GM12878 (cell line): Measurements from ENCODE around the gene OR52K2. TPM values are rescaled to one million over a fixed set of nuclear protein-coding genes. Genes with fewer than 3 reads are reported as not detected.
"Not testable (repeated sequence)": the region's sequence is repeated elsewhere in the genome, so short reads cannot be mapped to it uniquely, and the experiment has no call there.

ENCODE experiments used
- ATAC-seq: fragments of 200-7000 bp; cut with Tn5 transposase; 3 replicates; pipeline ENCODE4 v1.9.1; 2020; ENCODE audit warnings: mild to moderate bottlenecking, moderate library complexity
- BruUV-seq: library from RNA; stranded (reverse); fragments of 400-500 nt; replicated peaks from 2 replicates; lab custom pipeline; 2021; lab: Mats Ljungman, UMichigan
- CTCF ChIA-PET: fragments of 300-600 bp; sonication (Branson Sonifier 250); formaldehyde crosslinking; extraction: SDS; loops from one replicate; lab custom pipeline; 2021; ENCODE audit warnings: inconsistent platforms; lab: Yijun Ruan, JAX
- POLR2A ChIA-PET: fragments of 350-600 bp; formaldehyde crosslinking; extraction: SDS; loops from one replicate; lab custom pipeline; 2021; ENCODE audit warnings: inconsistent platforms; lab: Charles Lee
- RAD21 ChIA-PET: fragments of 300-600 bp; sonication (Branson Sonifier 250); formaldehyde crosslinking; loops from one replicate; lab custom pipeline; 2023; ENCODE audit warnings: antibody characterized with exemption; ENCODE audit not compliant: unreplicated experiment; lab: Charles Lee
- SMC1A ChIA-PET: fragments of 300-600 bp; sonication (Branson Sonifier 250); formaldehyde crosslinking; loops from one replicate; lab custom pipeline; 2023; ENCODE audit not compliant: unreplicated experiment, uncharacterized antibody; lab: Charles Lee
- DNase-seq: peaks from one replicate; pipeline ENCODE4 v3.0.0-alpha.2; 2011; ENCODE audit warnings: low read depth, low spot score
- FAIRE-seq: peaks from 3 replicates; lab custom pipeline; 2011; peaks lifted over from hg19 to GRCh38; lab: Jason Lieb, UNC
- H2AFZ ChIP-seq: 2 replicates; pipeline ENCODE4 v1.6.0; 2011; ENCODE audit warnings: low read depth, low read length, control low read depth; ENCODE audit not compliant: control insufficient read depth
- H3K27ac ChIP-seq: 2 replicates; pipeline ENCODE4 v1.5.1; 2011; ENCODE audit warnings: control low read depth; ENCODE audit not compliant: control insufficient read depth, insufficient read depth
- H3K27me3 ChIP-seq, 2 experiments: replicated peaks in 1 of 2; 2 replicates each; pipeline versions ENCODE4 v1.6.0 to v1.6.1; 2011; ENCODE audit warnings: low read length in 1 of 2; ENCODE audit not compliant: control insufficient read depth in 2 of 2, insufficient read depth in 2 of 2
- H3K36me3 ChIP-seq, 2 experiments: 2 replicates each; pipeline ENCODE4 v1.5.1; 2011; ENCODE audit warnings: low read length in 1 of 2; ENCODE audit not compliant: control insufficient read depth in 2 of 2, insufficient read depth in 2 of 2
- H3K4me1 ChIP-seq: 2 replicates; pipeline ENCODE4 v1.6.1; 2011; ENCODE audit warnings: mild to moderate bottlenecking, low read length, moderate library complexity, mixed read lengths; ENCODE audit not compliant: control insufficient read depth, insufficient read depth
- H3K4me2 ChIP-seq: 2 replicates; pipeline ENCODE4 v1.6.0; 2011; ENCODE audit warnings: control low read depth; ENCODE audit not compliant: control insufficient read depth, insufficient read depth
- H3K4me3 ChIP-seq: fragments of 200-600 bp; sonication (generic); 2 replicates; pipeline ENCODE4 v1.5.1; 2016
- H3K79me2 ChIP-seq: 2 replicates; pipeline ENCODE4 v1.6.0; 2011; ENCODE audit warnings: low read length; ENCODE audit not compliant: control insufficient read depth, insufficient read depth
- H3K9ac ChIP-seq: 2 replicates; pipeline ENCODE4 v1.8.0; 2011; ENCODE audit warnings: low read length, control low read depth, mixed read lengths; ENCODE audit not compliant: control insufficient read depth, insufficient read depth
- H3K9me3 ChIP-seq: replicated peaks from 3 replicates; pipeline ENCODE4 v1.5.1; 2011; ENCODE audit warnings: mild to moderate bottlenecking, low read length; ENCODE audit not compliant: control insufficient read depth, insufficient read depth
- H4K20me1 ChIP-seq: 2 replicates; pipeline ENCODE4 v1.6.0; 2011; ENCODE audit not compliant: control insufficient read depth, insufficient read depth
- JUNB ChIP-seq: IDR thresholded peaks from 2 replicates; pipeline ENCODE4 v1.6.1; 2016; ENCODE audit warnings: antibody characterized with exemption, mild to moderate bottlenecking
- ZBTB33 ChIP-seq: fragments of 450-650 bp; IDR thresholded peaks from 2 replicates; pipeline ENCODE4 v1.6.1; 2017; ENCODE audit warnings: mild to moderate bottlenecking
- WGBS: methylation state at CpG from one replicate; pipeline ENCODE4 v1.1.6; 2016; ENCODE audit warnings: low lambda C conversion rate; ENCODE audit not compliant: insufficient replicate concordance, insufficient coverage; ENCODE audit errors: missing lambda C conversion rate; 5-methylcytosine and 5-hydroxymethylcytosine counted together
- in situ Hi-C: fragments of 300-500 bp; cut with MboI; formaldehyde crosslinking; loops from 9 replicates; pipeline ENCODE4 v1.14.3; 2018; ENCODE audit warnings: mixed read lengths
- intact Hi-C: fragments of 100-400 bp; cut with micrococcal nuclease; formaldehyde crosslinking; loops from one replicate; pipeline ENCODE4 v1.14.2; 2022; ENCODE audit not compliant: unreplicated experiment
- polyA plus RNA-seq, 11 experiments: library from polyadenylated mRNA; depleted of rRNA in 4 of 11; unstranded in 6 of 11; stranded (reverse) in 5 of 11; fragments of >200 nt; fragmentation: Nextera tagmentation in 4 of 11; fragmentation: Illumina TruSeq in 1 of 11; extraction: Ambion mirVana in 4 of 11; extraction: Trizol in 1 of 11; gene quantifications; 1 replicate in 1 of 11; 2 replicates in 10 of 11; pipeline versions ENCODE4 v1.2.1 to v1.2.3, GENCODE V29; 2011 to 2016; ENCODE audit warnings: inconsistent platforms in 2 of 11, missing spikeins in 2 of 11, low read depth in 1 of 11
- total RNA-seq, 4 experiments: library from RNA; depleted of rRNA in 3 of 4; stranded (reverse); fragments of >200 nt in 3 of 4; fragmentation: Illumina TruSeq in 1 of 4; extraction: Trizol in 1 of 4; gene quantifications; 2 replicates each; pipeline versions ENCODE4 v1.2.1 to v1.2.3, GENCODE V29; 2013 to 2021

The OR52K2 gene
- total and polyA plus RNA-seq, 10 of the 15 experiments (the other 5 are each of a cell fraction or from before 2014, with no cell fraction given), result not detected

- H3K9ac ChIP-seq, result no peak overlapping the region
- intact Hi-C loops, result no loop called here
- RAD21 ChIA-PET, result no interaction called here
- no peak overlapping the region for H2AFZ ChIP-seq
- no peak for FAIRE-seq
- in situ Hi-C loops, result no loop called here
- no peak overlapping the region for H3K27ac ChIP-seq
- H3K27me3 ChIP-seq, result no peaks in the 10 kb centered on the region; a peak in 1 of 4 replicates
- no peak for ATAC-seq
- SMC1A ChIA-PET, result no interaction called here
- DNase-seq, result no peak
- H3K4me2 ChIP-seq, result no peak overlapping the region
- TF ChIP-seq JUNB (no peak), ZBTB33 (no peak)
- H4K20me1 ChIP-seq, result no peaks in the 10 kb centered on the region
- no TSS peak for BruUV-seq
- H3K4me3 ChIP-seq, result no peak overlapping the region
- CTCF ChIA-PET, result interaction anchor here (1.0 to 1.4 kb wide), 2 partner anchors 10 to 297 kb away, joined by 3 to 4 read pairs; no protein-coding TSS in a partner anchor
- POLR2A ChIA-PET, result no interaction called here
- 2% methylated on average over 4 of the region's 4 CpGs for WGBS
- no peaks in the 10 kb centered on the region for H3K4me1 ChIP-seq
- no peaks in the 10 kb centered on the region for H3K36me3 ChIP-seq
- no peaks in the 10 kb centered on the region for H3K79me2 ChIP-seq
- H3K9me3 ChIP-seq, result no peaks in the 10 kb centered on the region
Measured at GRCh38 chr11:4484310-4484709, 35.2 kb downstream of the OR52K2 start.

- ATAC-seq, H3K27ac ChIP-seq, H4K20me1 ChIP-seq, H3K9me3 ChIP-seq, BruUV-seq, H3K27me3 ChIP-seq, H2AFZ ChIP-seq, H3K79me2 ChIP-seq, H3K4me3 ChIP-seq, POLR2A ChIA-PET, H3K9ac ChIP-seq, H3K4me1 ChIP-seq, H3K4me2 ChIP-seq, H3K36me3 ChIP-seq, FAIRE-seq, DNase-seq: not testable (repeated sequence)
- SMC1A ChIA-PET, result interaction anchor here (4.3 kb wide), 1 partner anchor 304 kb away, joined by 30 read pairs; no protein-coding TSS in a partner anchor
- WGBS, result 50% methylated on average over 2 of the region's 2 CpGs
- in situ Hi-C loops (loop anchor here (5.0 kb wide), 1 partner anchor 309 kb away; no protein-coding TSS in a partner anchor), intact Hi-C loops (loop anchor here (5.0 kb wide), 1 partner anchor 99 kb away; the partner anchor contains the start of gene TRIM21)
- CTCF ChIA-PET, result interaction anchor here (0.6 to 5.5 kb wide), 3 partner anchors 33 to 305 kb away, joined by 3 to 91 read pairs (median 3); no protein-coding TSS in a partner anchor
- RAD21 ChIA-PET, result interaction anchor here (1.3 to 5.2 kb wide), 2 partner anchors 23 to 304 kb away, joined by 3 to 46 read pairs; no protein-coding TSS in a partner anchor
Measured at GRCh38 chr11:4491405-4491804, 42.3 kb downstream of the OR52K2 start.
